SK-N-SH treated with all-trans-retinoic acid at 6 μM for 48 hours (cell line): ENCODE data around the gene SYK.

Experiments
- BACH2 ChIP-seq: fragments of 250-450 bp; sonication (Bioruptor Pico); IDR thresholded peaks from 2 replicates; pipeline ENCODE4 v1.9.0; 2021; ENCODE audit warnings: mild to moderate bottlenecking, borderline replicate concordance
- CREB5 ChIP-seq: fragments of 250-450 bp; sonication (Bioruptor Pico); IDR thresholded peaks from 2 replicates; pipeline ENCODE4 v1.5.1; 2020; ENCODE audit warnings: low read depth, mild to moderate bottlenecking, moderate library complexity
- CSRNP3 ChIP-seq: fragments of 250-450 bp; sonication (Bioruptor Pico); IDR thresholded peaks from 2 replicates; pipeline ENCODE4 v1.5.1; 2021; ENCODE audit warnings: mild to moderate bottlenecking, moderate library complexity
- OSR1 ChIP-seq: fragments of 250-450 bp; sonication (Bioruptor Pico); IDR thresholded peaks from 2 replicates; pipeline ENCODE4 v1.8.0; 2022; ENCODE audit warnings: moderate library complexity, mild to moderate bottlenecking, inconsistent platforms
- ZC3H10 ChIP-seq: fragments of 250-450 bp; sonication (Bioruptor Pico); IDR thresholded peaks from 2 replicates; pipeline ENCODE4 v1.5.1; 2021; ENCODE audit warnings: mild to moderate bottlenecking, moderate library complexity
- ZFP3 ChIP-seq: fragments of 250-450 bp; sonication (Bioruptor Pico); IDR thresholded peaks from 2 replicates; pipeline ENCODE4 v1.5.0; 2020; ENCODE audit warnings: mild to moderate bottlenecking, moderate library complexity
- ZNF8 ChIP-seq: fragments of 450-650 bp; formaldehyde crosslinking; IDR thresholded peaks from 2 replicates; pipeline ENCODE4 v1.5.0; 2020; ENCODE audit warnings: mild to moderate bottlenecking, moderate library complexity

GRCh38 chr9:90925581-90926257 is 124.1 kb downstream of the SYK start:
- TF ChIP-seq ZC3H10 (CRISPR knock-in tag) (no peak), BACH2 (CRISPR knock-in tag) (no peak), ZNF8 (no peak), OSR1 (no peak), ZFP3 (no peak), CSRNP3 (CRISPR knock-in tag) (no peak), CREB5 (no peak)
